SKM-1 (cell line): ENCODE data around the gene ERC1.
"Not testable (repeated sequence)": the region's sequence is repeated elsewhere in the genome, so short reads cannot be mapped to it uniquely, and the experiment has no call there.

Experiments
- DNase-seq: peaks from one replicate; lab custom pipeline; 2025; ENCODE audit not compliant: unreplicated experiment; lab: John Stamatoyannopoulos, UW

The ERC1 gene

DNA sequence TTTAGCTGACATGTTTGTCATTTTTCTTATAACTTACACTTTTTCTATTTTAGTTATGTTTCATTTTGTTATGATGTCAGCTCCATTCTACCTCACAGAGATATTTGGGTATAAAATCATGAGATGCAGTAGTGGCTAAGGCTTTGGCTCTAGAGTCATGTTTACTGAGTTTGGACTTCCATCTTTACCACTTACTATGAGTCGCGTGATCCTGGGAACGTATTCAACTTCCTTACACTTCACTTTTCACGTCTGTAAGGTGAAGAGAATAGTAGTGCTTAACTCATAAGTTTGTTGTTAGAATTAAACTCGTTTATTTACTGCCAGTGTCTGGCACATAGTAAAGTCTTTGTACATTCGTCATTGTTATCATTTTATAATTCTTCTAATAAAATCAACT lies 126.3 kb downstream of the ERC1 start:
- DNase-seq = no peak

DNA sequence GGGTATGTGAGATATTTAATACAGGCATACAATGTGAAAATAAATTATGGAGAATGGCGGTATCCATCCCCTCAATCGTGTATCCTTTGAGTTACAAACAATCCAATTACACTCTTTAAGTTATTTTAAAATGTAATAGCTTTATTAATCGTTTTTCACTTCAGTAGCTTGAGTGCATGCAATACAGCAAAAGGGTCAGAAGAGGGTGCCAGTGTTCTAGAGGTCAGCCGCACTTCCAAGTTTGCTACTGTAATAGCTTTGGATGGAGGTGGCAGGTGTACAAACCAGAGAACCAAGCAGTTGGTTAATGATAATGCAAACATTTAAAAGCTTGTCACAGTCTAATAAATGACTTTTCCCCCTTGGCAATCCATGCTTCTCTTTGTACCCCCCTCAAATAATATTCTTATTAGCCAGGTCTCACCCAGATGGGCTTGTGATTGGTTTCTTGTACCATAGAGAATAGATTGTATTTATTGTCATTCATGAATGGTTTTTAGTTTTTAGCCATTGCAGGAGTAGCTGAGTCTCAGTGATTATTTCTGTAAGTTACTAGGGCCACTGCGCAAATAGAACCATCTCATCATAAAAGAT lies 127.0 kb downstream of the ERC1 start:
- DNase-seq = no peak

DNA sequence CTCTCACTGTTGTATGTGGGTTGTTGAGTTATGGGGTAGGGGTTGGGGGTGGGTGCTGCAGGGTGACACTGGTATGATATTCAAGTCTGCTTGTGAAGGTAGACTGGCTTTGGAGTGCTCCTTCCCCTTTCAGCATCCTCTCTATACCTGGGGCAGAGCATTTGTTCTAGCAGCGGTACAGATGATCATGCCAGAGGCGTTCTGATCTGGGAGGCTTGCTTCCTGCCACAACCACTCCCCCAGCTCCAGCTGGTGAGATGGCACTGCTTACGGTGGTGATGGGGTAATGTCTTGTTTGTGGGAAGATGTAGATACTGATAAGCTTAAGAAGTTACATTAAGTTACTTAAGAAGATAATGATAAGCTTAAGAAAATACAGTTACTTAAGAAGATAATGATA lies 131.8 kb downstream of the ERC1 start:
- no peak for DNase-seq

- no peak for DNase-seq
Measured at GRCh38 chr12:1126091-1126490, 135.1 kb downstream of the ERC1 start.

DNA sequence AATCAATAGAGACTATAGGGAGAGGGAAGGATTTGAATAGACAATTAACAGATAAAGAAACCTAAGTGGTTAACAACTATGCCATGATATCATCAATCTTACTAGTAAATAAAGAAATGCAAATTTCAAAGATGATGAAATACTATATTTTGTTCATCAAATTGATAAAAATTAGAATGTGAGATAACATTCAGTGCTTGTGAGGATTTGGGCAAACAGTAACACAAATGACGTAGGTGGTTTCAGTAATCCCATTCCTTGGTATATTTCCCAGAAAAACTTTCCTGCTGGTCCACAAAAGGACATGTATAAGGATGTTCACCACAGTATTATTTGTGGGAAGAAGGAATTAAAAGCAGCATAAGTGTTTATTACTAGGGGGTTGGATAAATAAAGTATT lies 136.0 kb downstream of the ERC1 start:
- no peak for DNase-seq

GRCh38 chr12:1130164-1130563 lies 139.1 kb downstream of the ERC1 start:
- DNase-seq = no peak

DNA sequence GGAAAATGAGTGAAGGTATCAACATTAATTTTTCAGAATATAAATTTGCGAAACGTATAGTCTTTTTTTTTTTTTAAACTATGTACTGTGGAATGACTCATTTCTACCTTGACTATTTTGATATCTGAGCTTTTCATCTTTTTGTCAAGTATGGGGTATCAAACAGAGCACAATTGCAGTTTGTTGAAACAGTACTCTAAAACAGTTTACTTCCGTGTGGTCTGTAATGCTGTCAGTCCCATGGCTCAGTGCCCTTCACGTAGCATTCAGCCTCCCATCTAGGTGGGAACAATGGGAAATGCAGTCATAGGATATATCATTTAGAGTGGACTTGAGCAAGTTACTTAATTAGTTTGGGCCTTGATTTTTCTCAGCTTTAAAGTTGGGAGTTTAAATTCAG lies 139.5 kb downstream of the ERC1 start:
- DNase-seq = no peak

DNA sequence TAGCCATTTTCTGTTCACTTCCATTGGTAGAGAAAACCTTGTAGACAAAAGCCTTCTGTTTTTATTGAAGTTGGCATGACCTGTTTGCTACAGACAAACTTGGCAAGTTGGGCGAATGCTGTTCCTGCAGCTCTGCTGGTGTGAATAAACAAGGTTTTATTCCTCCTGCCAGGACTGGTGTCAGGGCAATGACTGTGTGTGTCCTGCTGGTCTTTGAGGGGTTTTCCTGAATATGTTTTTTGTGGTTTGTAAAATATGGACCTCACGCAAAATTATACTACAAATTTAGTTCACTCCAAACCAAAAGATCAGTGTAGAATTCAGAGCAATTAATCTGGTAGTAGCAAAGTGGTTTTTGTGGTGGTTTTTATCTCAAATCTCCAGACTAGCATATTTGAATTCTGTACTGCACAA lies 140.8 kb downstream of the ERC1 start:
- no peak for DNase-seq

- DNase-seq = no peak
Measured at GRCh38 chr12:1132311-1132710, 141.3 kb downstream of the ERC1 start.

DNA sequence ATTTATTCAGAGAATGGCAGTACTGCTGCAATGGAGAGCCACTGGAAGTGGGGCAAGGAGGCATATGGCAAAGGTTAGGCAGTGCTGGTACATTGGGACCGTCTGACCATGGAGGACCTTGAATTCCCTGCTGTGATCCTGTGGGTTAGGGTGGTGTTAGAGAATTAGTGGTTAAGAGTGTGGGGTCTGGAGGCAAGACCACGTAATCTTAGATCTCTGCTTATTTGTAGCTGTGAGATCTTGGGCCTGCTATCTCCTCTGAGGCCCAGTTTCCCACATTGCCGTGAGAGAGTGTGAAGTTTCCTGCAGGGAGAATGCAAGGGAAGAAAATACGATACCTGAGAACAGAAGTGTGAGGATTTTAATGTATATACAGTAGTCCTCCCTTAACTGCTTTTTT lies 147.7 kb downstream of the ERC1 start:
- no peak for DNase-seq

- DNase-seq = not testable (repeated sequence)
Measured at GRCh38 chr12:1146758-1147157, 155.7 kb downstream of the ERC1 start.

GRCh38 chr12:1147821-1148220 lies 156.8 kb downstream of the ERC1 start:
- DNase-seq = no peak

- no peak for DNase-seq
Measured at GRCh38 chr12:1157046-1157445, 166.0 kb downstream of the ERC1 start.

GRCh38 chr12:1161197-1161596 lies 170.2 kb downstream of the ERC1 start:
- DNase-seq = no peak

DNA sequence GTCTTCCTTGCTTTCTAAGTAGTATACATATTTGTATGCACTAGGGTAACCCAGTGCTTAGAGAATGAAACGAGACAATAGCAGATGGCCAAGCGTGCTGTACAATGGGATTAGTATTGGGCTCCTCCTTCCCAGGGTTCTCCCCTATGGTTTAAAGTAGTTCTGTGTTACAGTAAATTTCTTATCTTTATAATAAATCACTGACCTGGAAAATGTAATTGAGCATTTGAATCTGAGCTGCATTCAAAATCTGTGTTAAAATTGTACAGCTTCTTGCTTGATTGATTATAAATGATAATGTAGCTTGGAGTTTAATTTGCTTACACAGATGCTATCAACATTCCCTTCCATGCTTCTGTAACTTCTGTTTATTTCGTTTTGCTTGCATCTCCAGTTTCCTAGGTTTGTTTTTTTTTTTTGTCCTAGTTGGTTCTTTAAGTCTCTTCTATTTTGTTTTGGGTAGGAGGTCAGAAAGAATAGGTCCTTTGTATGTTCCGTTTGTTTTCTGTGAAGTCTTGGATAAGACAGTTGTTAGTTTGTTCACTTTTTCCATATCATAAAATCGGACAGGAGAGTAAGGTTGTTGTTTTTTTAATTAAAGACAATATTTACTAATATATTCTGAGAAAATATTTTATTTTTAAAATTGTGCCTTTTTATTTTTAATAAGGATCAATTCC lies 171.2 kb downstream of the ERC1 start:
- no peak for DNase-seq

GRCh38 chr12:1167784-1168183 lies 176.8 kb downstream of the ERC1 start:
- DNase-seq = no peak

GRCh38 chr12:1170411-1170810 lies 179.4 kb downstream of the ERC1 start:
- no peak for DNase-seq

GRCh38 chr12:1171657-1172408 lies 180.8 kb downstream of the ERC1 start:
- no peak for DNase-seq

DNA sequence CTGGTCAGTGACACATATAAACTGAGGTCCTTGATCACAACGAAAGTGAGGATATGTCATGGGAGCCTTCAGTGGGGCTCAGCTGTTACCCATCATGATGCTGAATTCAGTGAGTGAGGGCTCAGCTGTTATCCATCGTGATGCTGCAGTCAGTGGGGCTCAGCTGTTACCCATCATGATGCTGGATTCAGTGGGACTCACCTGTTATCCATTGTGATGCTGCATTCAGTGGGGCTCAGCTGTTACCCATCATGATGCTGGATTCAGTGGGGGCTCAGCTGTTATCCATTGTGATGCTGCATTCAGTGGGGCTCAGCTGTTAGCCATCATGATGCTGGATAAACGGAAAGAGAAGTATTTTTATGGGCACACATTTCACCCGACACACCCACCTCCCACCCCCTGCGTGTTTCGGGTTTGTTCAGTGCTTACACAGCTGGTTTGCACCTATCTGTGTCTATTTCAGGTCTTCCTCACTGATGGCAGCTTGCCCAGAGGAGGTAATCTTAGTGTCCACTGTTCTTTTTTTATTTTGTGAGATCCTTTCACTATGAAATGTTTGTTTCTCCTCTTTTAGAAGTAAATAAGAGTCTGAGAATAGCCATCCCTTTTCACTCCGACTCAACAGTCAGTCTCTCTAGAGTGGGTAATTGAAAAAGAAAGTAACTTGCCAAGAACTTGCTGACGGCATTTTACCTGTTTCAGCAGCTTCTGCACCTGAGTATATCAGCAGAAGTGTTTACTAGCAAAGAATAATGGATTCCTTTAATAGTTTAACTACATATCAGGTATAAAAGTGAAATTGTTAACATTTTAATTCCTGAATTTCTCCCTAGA lies 183.0 kb downstream of the ERC1 start:
- DNase-seq = no peak

- DNase-seq = no peak
Measured at GRCh38 chr12:1174659-1175058, 183.6 kb downstream of the ERC1 start.

GRCh38 chr12:1176191-1176590 lies 185.2 kb downstream of the ERC1 start:
- DNase-seq = no peak
